Heart left ventricle (tissue), 16 donors: ENCODE data around the gene NDUFA5. TPM values are rescaled to one million over a fixed set of nuclear protein-coding genes. Genes with fewer than 3 reads are reported as not detected.
A peak's percentile ranks its signal among the peaks of the same experiment; 100 is the strongest.

Source experiments
- ATAC-seq, 4 donors: fragments of 200-7000 bp; cut with Tn5 transposase; one replicate each; pipeline ENCODE4 v1.9.1; 2020 to 2022; ENCODE audit warnings: moderate library complexity in 4 of 4, mild to moderate bottlenecking in 3 of 4, moderate number of reproducible peaks in 1 of 4
- DNase-seq, 5 donors: peaks; one replicate each; pipeline ENCODE4 v3.0.0-alpha.2; 2020
- H3K27ac ChIP-seq, 12 donors: fragments of 200-600 bp; sonication (generic) in 4 of 12; one replicate each; pipeline versions ENCODE4 v1.5.0 to v1.8.0; 2016 to 2022; ENCODE audit warnings: mild to moderate bottlenecking in 2 of 12
- H3K27me3 ChIP-seq, 9 donors: fragments of 200-600 bp; sonication (generic) in 2 of 9; one replicate each; pipeline versions ENCODE4 v1.5.1 to v1.8.0; 2016 to 2022; ENCODE audit warnings: mild to moderate bottlenecking in 3 of 9
- H3K36me3 ChIP-seq, 9 donors: fragments of 200-600 bp; sonication (generic) in 2 of 9; one replicate each; pipeline versions ENCODE4 v1.5.0 to v1.8.0; 2018 to 2022; ENCODE audit warnings: mild to moderate bottlenecking in 2 of 9
- H3K4me1 ChIP-seq, 12 donors: fragments of 200-600 bp; sonication (generic) in 4 of 12; one replicate each; pipeline versions ENCODE4 v1.5.0 to v1.8.0; 2016 to 2022; ENCODE audit warnings: mild to moderate bottlenecking in 3 of 12
- H3K4me3 ChIP-seq, 12 donors: fragments of 200-600 bp; sonication (generic) in 4 of 12; one replicate each; pipeline versions ENCODE4 v1.5.0 to v1.8.0; 2017 to 2022; ENCODE audit warnings: mild to moderate bottlenecking in 9 of 12, moderate library complexity in 4 of 12
- H3K9me3 ChIP-seq, 12 donors: fragments of 200-600 bp; sonication (generic) in 4 of 12; one replicate each; pipeline versions ENCODE4 v1.5.0 to v1.8.0; 2016 to 2022; ENCODE audit warnings: mild to moderate bottlenecking in 1 of 12
- CTCF ChIP-seq, 12 donors: fragments of 200-600 bp; sonication (generic) in 4 of 12; IDR thresholded peaks; one replicate each; pipeline versions ENCODE4 v1.5.0 to v1.8.0; 2018 to 2022; ENCODE audit warnings: antibody characterized with exemption in 12 of 12, mild to moderate bottlenecking in 5 of 12
- POLR2A ChIP-seq, 2 donors: fragments of 450-650 bp; IDR thresholded peaks; one replicate each; pipeline ENCODE4 v1.6.1; 2017; ENCODE audit warnings: antibody characterized with exemption in 2 of 2, mild to moderate bottlenecking in 2 of 2, moderate library complexity in 2 of 2
- WGBS, 4 donors: extraction: QIAGEN DNeasy Blood & Tissue Kit in 2 of 4; methylation state at CpG; one replicate each; pipeline versions ENCODE4 v1.1.5 to v1.1.7; 2013 to 2018; 5-methylcytosine and 5-hydroxymethylcytosine counted together
- intact Hi-C, 10 donors: fragments of 100-400 bp; cut with DNase I; formaldehyde crosslinking; loops; one replicate each; pipeline versions ENCODE4 v1.11.1 to v1.14.2; 2022
- polyA plus RNA-seq, 2 donors: library from polyadenylated mRNA; stranded (reverse); fragments of 200-250 nt; gene quantifications; one replicate each; pipeline ENCODE4 v1.2.3, GENCODE V29; 2013
- total RNA-seq, 9 donors: library from RNA; depleted of rRNA in 2 of 9; stranded (reverse); fragments of >200 nt in 2 of 9; fragmentation: NEBNext Ultra II Directional in 3 of 9; extraction: Animal tissue kit (Norgen Biotek cat#: 25700) in 3 of 9; gene quantifications; one replicate each; pipeline versions ENCODE4 v1.1.0 to v1.2.4, GENCODE V29; 2016 to 2023
- donor health status: ischemic (EF 13 %, LVEDD 7.1; RV severe dilation, severe dysfunction).
- donor health status: healthy with polysubstance abuse.
- donor health status: DM: no; HTN: yes; CAD: no.
- donor health status: DM: no; HTN: no; CAD: no.
- donor health status: ischemic (EF 25% LVEDD 6.9; RV normal size, moderate dysfunction).
- donor health status: ischemic (EF 25% LVEDD 5.7; RV mildly dilated, moderate dysfunction).
- donor health status: healthy.
- donor health status: DM: yes; HTN: yes; CAD: no.
- donor health status: ischemic (EF 35%, LVEDD 5.7; RV mildly dilated, moderate dysfunction).
- donor health status: nonischemic (EF 11% LVEDD 7.7; RV severe dilation, severe dysfunction).
- donor health status: DM: yes; HTN: yes; CAD: no.
- donor health status: PGD.
- donor health status: ischemic (EF 29% LVEDD 5.4; RV normal size, mild dysfunction).
- donor health status: nonischemic (EF 23%, LVEDD 6.1; RV moderate dilation, normal function).

Gene NDUFA5
- total and polyA plus RNA-seq, 11 donors = 109 to 415 (median 245) TPM

GRCh38 chr7:123571684-123572083 lies 14.1 kb upstream of the NDUFA5 start:
- H3K36me3 ChIP-seq = no peaks in the 10 kb centered on the region
- intact Hi-C loops = no loop called here
- H3K4me1 ChIP-seq = no peaks in the 10 kb centered on the region
- 92 to 100% (median 96%) methylated on average over 1 of the region's 1 CpG for WGBS, 4 donors
- H3K4me3 ChIP-seq = no peak overlapping the region
- no peaks in the 10 kb centered on the region for H3K9me3 ChIP-seq
- no peaks in the 10 kb centered on the region for H3K27me3 ChIP-seq
- DNase-seq = no peak
- no peak for TF ChIP-seq CTCF (IDR thresholded peaks at IDR 0.05)
- no peak for TF ChIP-seq POLR2A (IDR thresholded peaks at IDR 0.05)
- H3K27ac ChIP-seq = no peak overlapping the region
- ATAC-seq = no peak

- no peaks in the 10 kb centered on the region for H3K36me3 ChIP-seq
- H3K27me3 ChIP-seq = no peaks in the 10 kb centered on the region
- intact Hi-C loops = no loop called here
- TF ChIP-seq POLR2A (IDR thresholded peaks at IDR 0.05) (no peak), CTCF (IDR thresholded peaks at IDR 0.05) (no peak)
- 56 to 62% (median 59%) methylated on average over 1 of the region's 1 CpG for whole genome bisulfite sequencing, 4 donors
- no peak for ATAC-seq
- H3K27ac ChIP-seq = no peak overlapping the region
- no peak overlapping the region for H3K4me3 ChIP-seq
- DNase-seq = no peak
- H3K4me1 ChIP-seq = no peaks in the 10 kb centered on the region
- H3K9me3 ChIP-seq = no peaks in the 10 kb centered on the region
Observed at GRCh38 chr7:123571187-123571586, 13.6 kb upstream of the NDUFA5 start.

GRCh38 chr7:123570390-123571182 lies 13.0 kb upstream of the NDUFA5 start:
- Histone ChIP-seq H3K4me1 (no peaks in the 10 kb centered on the region), H3K27me3 (no peaks in the 10 kb centered on the region), H3K4me3 (no peak overlapping the region), H3K27ac (no peak overlapping the region), H3K36me3 (no peaks in the 10 kb centered on the region), H3K9me3 (no peaks in the 10 kb centered on the region)
- ATAC-seq (peak in 1 of 4 donors; percentile 54), DNase-seq (no peak)
- intact Hi-C loops = no loop called here
- 52 to 75% (median 63%) methylated on average over 4 of the region's 4 CpGs for WGBS, 4 donors
- TF ChIP-seq CTCF (IDR thresholded peaks at IDR 0.05) = no peak
- TF ChIP-seq POLR2A (IDR thresholded peaks at IDR 0.05) = no peak

- Histone ChIP-seq H3K36me3 (no peaks in the 10 kb centered on the region), H3K4me3 (no peak overlapping the region), H3K27me3 (no peaks in the 10 kb centered on the region), H3K9me3 (no peaks in the 10 kb centered on the region), H3K4me1 (no peaks in the 10 kb centered on the region), H3K27ac (no peak overlapping the region)
- ATAC-seq (peak in 1 of 4 donors; percentile 50), DNase-seq (no peak)
- WGBS, 4 donors = 30 to 46% (median 38%) methylated on average over 2 of the region's 2 CpGs
- intact Hi-C loops = no loop called here
- TF ChIP-seq POLR2A (IDR thresholded peaks at IDR 0.05) (no peak), CTCF (IDR thresholded peaks at IDR 0.05) (no peak)
Observed at GRCh38 chr7:123569352-123570010, 11.9 kb upstream of the NDUFA5 start.
